Measurements from ENCODE around the gene PSMB2.
A peak's percentile ranks its signal among the peaks of the same experiment; 100 is the strongest.

Gene PSMB2

GRCh38 chr1:35572296-35572695 lies 69.0 kb downstream of the PSMB2 start:
- no peak for DNase-seq (ENCODE audit: low read depth)

GRCh38 chr1:35571263-35571662 lies 70.1 kb downstream of the PSMB2 start:
- no peak for DNase-seq (ENCODE audit: low read depth)

- DNase-seq (ENCODE audit: low read depth): no peak
Observed at GRCh38 chr1:35570589-35571137, 70.7 kb downstream of the PSMB2 start.

GRCh38 chr1:35569936-35570335 lies 71.4 kb downstream of the PSMB2 start:
- no peak for DNase-seq (ENCODE audit: low read depth)

GRCh38 chr1:35568975-35569395 lies 72.3 kb downstream of the PSMB2 start:
- DNase-seq (ENCODE audit: low read depth): no peak

DNA sequence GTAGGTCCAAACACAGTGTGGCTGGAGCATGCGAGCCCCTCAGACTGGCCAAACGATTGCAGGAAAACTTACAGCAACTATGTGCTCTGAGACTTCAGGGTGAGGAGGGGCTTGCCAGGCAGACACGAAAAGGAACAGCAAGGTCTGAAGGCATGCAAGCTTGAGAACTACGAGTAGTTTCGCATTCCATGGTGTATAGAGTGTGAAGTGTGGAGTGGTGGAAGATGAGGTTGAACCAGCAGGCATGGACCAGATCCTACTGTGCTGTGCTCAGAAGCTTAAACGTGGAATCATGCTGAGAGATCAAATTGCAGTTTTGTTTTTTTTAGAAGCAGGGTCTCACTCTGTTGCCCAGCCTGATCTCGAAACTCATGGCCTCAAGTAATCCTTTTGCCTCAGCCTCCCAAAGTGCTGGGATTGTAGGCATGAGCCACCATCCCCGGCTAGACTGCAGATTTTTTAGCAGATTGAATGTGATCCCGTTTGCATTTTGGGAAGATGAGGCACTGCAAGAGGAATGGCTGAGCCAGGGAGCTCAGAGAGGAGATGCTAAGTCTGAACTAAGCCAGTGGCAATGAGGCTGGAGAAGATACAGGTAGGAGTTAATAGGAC lies 73.3 kb downstream of the PSMB2 start:
- DNase-seq (ENCODE audit: low read depth): no peak

DNA sequence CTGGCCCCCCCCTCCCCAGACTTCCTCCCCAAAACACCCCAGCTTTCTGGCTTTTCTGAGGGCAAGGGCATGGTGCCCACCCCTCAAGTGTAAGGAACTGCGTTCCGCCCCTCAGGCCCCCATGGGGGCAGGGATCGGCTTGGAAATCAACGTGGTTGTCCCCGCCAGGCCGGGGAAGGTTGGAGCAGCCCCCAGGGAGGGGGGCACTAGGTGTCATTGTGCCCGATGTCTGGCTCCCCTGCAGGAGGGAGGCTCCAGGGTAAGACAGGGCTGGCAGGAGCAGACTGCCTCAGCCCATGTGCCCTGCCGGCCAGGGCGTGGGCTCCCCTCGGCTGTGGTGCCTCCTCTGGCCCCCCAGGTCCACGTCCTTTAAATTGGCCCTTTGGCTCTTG lies 75.6 kb downstream of the PSMB2 start:
- DNase-seq (ENCODE audit: low read depth): no peak

- no peak for DNase-seq (ENCODE audit: low read depth)
Observed at GRCh38 chr1:35564884-35565741, 76.2 kb downstream of the PSMB2 start.

- peak; percentile 66 for DNase-seq (ENCODE audit: low read depth)
Observed at GRCh38 chr1:35564037-35564883, 77.1 kb downstream of the PSMB2 start.

DNA sequence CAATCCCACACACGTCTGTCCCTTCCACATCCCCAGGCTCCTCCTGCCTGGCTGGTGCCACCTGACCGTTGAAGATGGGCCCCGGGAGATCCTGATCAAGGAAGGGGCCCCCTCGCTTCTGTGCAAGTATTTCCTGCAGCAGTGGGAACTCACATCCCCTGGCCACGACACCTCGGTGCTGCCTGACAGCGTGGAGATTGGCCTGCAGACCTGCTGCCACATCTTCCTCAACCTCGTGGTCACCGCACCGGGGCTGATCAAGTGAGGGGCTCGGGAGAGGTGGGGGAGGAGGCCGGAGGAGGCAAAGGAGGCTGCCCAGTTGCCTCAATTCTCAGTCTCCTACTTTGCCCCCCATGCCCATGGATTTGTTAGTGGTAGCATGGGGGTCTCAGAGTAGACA lies 78.2 kb downstream of the PSMB2 start:
- no peak for DNase-seq (ENCODE audit: low read depth)

- no peak for DNase-seq (ENCODE audit: low read depth)
Observed at GRCh38 chr1:35561972-35562680, 79.2 kb downstream of the PSMB2 start.

DNA sequence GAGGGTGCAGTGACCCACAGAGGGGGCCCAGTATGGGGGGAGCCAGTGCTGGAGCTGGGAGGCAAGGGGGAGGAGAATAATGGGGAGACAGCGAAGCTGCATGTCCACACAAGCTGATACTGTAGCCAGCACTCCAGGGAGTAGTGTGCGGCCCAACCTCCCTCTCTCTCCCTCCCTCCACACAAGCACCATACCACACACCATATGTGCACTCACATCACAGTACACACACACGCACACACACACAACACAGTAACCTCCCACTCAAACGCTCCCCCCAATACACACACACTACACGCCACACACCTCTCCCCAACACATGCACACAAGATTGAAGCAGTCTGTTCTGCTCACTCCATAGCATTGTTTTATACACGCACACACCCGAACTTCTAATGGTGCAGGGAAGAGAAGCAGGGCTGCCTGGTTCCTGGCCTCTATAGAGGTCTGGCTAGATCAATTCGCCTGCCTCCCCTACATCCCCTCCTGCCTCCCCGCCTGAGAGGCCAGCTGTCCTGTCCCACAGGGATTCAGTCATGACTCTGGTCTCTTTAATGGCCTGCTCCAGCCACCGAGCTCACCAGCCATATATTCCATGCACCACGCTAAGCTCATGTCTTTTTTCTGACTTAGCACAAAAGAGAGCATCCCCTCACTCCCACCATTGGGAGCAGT lies 79.9 kb downstream of the PSMB2 start:
- no peak for DNase-seq (ENCODE audit: low read depth)

DNA sequence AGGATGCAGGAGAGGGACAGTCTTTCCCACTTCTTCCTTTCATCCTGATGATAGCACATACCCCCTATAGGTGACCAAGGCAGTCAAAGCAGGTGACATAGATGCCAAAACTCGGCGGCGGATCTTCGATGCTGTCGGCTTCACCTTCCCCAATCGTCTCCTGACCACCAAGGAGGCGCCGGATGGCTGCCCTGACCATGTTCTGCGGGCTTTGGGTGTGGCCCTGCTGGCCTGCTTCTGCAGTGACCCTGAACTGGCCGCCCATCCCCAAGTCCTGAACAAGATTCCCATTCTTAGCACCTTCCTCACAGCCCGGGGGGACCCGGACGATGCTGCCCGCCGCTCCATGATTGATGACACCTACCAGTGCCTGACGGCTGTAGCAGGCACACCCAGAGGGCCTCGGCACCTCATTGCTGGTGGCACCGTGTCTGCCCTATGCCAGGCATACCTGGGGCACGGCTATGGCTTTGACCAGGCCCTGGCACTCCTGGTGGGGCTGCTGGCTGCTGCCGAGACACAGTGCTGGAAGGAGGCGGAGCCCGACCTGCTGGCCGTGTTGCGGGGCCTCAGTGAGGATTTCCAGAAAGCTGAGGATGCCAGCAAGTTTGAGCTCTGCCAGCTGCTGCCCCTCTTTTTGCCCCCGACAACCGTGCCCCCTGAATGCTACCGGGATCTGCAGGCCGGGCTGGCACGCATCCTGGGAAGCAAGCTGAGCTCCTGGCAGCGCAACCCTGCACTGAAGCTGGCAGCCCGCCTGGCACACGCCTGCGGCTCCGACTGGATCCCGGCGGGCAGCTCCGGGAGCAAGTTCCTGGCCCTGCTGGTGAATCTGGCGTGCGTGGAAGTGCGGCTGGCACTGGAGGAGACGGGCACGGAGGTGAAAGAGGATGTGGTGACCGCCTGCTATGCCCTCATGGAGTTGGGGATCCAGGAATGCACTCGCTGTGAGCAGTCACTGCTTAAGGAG lies 80.8 kb downstream of the PSMB2 start:
- DNase-seq (ENCODE audit: low read depth): no peak

DNA sequence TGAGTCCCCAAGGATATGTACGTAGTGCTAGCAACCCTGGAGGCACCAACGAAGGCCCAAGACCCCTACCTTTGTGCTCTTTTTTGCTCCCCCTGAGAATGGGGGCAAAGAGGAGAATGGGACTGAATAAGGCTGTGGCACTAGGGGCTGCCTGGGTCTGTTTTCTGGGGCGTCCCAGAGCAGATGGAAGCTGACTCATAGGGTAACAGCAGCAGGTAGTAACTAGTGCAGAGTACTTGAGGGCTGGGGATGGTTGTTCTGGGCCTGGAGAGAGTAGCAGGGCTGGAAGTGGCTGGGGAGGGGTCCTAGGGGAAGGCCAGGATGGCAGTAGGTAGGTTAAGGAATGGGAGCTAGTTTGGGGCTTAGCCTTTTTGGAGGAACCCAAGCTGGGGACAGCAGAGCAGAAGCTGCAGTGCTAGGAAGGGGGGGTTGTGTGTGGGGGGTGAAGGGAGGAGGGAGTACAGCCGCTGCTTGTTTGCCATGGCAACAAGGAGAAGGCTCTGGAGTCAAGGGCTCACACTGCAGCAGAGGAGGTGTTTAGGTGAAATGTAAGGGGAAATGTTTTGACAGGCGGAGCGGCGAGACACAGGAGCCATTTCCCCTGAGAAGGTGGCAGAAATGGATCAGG lies 81.9 kb downstream of the PSMB2 start:
- no peak for DNase-seq (ENCODE audit: low read depth)

DNA sequence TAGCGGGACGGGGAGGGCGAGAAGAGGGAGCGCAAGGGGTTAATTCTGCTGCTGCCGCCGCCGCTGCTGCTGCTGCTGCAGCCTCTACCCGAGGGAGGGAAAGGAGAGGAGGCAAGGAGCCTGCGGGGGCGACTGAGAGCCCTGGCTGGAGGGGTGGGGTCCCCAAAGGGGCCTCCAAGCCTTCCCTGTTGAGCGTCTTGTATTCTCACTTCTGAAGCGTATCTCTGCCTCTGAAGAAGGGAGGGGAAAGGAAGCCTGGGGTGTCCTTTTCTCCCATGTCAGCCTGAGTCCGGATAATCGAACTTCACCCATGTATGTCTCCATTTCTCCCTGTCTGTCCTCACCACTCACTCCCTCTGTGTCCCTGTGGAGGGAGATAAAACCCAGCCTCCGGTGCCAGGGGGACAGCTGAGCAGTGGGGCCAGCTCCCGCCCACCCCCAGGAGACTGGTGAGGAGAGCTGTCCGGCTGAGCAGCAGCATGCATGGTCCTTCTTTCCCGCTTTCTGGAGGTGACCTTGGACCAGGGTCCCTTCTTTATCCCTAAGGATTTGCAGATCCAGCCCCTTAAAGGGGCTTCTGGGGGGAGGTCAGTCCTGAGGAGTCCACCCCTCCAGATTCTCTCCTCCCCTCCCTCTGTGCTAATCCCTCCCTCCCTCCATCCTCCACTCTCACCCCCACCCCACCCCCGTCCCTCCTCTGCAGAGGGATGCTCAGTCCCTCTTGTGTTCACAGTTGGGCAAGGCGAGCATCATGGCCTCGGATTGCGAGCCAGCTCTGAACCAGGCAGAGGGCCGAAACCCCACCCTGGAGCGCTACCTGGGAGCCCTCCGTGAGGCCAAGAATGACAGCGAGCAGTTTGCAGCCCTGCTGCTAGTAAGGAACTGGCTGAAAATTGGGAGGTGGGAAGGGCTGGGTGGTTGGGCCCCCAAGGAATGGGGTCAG lies 82.7 kb downstream of the PSMB2 start:
- DNase-seq (ENCODE audit: low read depth): no peak

DNA sequence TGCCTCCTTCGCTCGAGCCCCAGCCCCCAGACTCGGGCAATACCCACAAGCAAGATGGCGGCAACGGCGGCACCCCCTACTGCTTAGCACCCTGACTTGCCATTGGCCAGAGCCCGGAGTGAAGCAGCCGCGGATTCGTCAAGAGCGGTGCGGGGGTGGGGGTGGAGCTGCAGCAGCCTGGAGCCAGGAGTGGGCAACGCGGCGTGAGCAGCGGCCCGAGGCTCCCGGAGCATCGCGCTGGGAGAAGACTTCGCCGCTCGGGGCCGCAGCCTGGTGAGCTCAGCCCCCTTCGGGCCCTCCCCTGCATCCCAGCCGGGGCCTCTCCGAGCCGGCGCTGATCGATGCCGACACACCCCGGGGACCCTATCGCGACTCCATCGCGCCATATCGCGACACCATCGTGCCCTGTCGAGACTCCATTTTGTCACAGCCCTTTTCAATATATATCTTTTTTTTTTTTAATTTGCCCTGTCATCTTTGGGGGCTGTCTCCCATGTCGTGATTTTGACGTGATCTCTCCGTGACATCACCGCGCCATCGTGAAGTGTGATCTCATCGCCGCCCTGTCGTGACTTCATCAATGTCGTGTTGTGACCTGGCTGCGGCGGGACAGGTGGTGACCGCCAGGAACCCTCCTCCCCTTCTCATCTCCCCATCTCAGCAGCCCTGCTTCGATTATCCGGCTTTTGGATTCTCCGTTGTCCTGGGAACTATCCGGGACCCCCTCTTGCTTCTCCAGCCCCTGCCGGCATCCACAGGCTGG lies 83.5 kb downstream of the PSMB2 start, which contains the start of gene NCDN:
Gene NCDN (plus strand): TSS at position 189 of the 763 bp plus-strand sequence. CDS start 392 bp downstream, at position 581.
- DNase-seq (ENCODE audit: low read depth): peak; percentile 94

GRCh38 chr1:35557118-35557610 lies 84.2 kb downstream of the PSMB2 start, which contains the start of gene KIAA0319L:
TSS of gene KIAA0319L (minus strand) at chr1:35557403. CDS start at chr1:35554491, 2,912 bp downstream.
- no peak for DNase-seq (ENCODE audit: low read depth)

All from activated T-helper 9 cell treated with anti-CD3 and anti-CD28 coated beads, Interleukin-2, amount 50 U/mL, for 16 hours (primary cell).